Activated T-cell treated with anti-CD3 and anti-CD28 coated beads for 24 hours (primary cell): ENCODE data around the gene FAM83F.

ENCODE experiments used
- DNase-seq: peaks from one replicate; pipeline ENCODE4 v3.0.0-alpha.2; 2020; ENCODE audit warnings: low read depth

The FAM83F gene

GRCh38 chr22:39994041-39994565, 651 bp upstream of the FAM83F start:
- peak; percentile 16 for DNase-seq

GRCh38 chr22:39995393-39996252, 869 bp downstream of the FAM83F start:
- no peak for DNase-seq

- no peak for DNase-seq
These were observed 2.0 kb downstream of the FAM83F start for GRCh38 chr22:39996732-39997131.

- no peak for DNase-seq
These were observed 2.7 kb downstream of the FAM83F start for GRCh38 chr22:39997421-39997820.

GRCh38 chr22:39997939-39998726, 3.4 kb downstream of the FAM83F start:
- no peak for DNase-seq

GRCh38 chr22:39999144-39999757, 4.5 kb downstream of the FAM83F start:
- DNase-seq, result no peak

GRCh38 chr22:40000171-40000570, 5.4 kb downstream of the FAM83F start:
- no peak for DNase-seq

- no peak for DNase-seq
These were observed 6.4 kb downstream of the FAM83F start for GRCh38 chr22:40001106-40001505.

GRCh38 chr22:40001800-40002577, 7.2 kb downstream of the FAM83F start:
- DNase-seq, result no peak

- DNase-seq, result no peak
These were observed 8.4 kb downstream of the FAM83F start for GRCh38 chr22:40002935-40003715.

- no peak for DNase-seq
These were observed 10.1 kb downstream of the FAM83F start for GRCh38 chr22:40004836-40005235.

- no peak for DNase-seq
These were observed 11.9 kb downstream of the FAM83F start for GRCh38 chr22:40006641-40007040.

GRCh38 chr22:40007853-40008710, 13.3 kb downstream of the FAM83F start:
- no peak for DNase-seq

GRCh38 chr22:40008726-40009291, 14.1 kb downstream of the FAM83F start:
- no peak for DNase-seq

- no peak for DNase-seq
These were observed 14.6 kb downstream of the FAM83F start for GRCh38 chr22:40009292-40009774.

- DNase-seq, result no peak
These were observed 15.4 kb downstream of the FAM83F start for GRCh38 chr22:40009951-40010671.

- DNase-seq, result no peak
These were observed 16.0 kb downstream of the FAM83F start for GRCh38 chr22:40010746-40011145.

GRCh38 chr22:40014667-40015248, 20.0 kb downstream of the FAM83F start:
- no peak for DNase-seq
